Measurements from ENCODE around the gene XXYLT1.

GRCh38 chr3:195083659-195084058 lies 187.3 kb downstream of the XXYLT1 start:
- TF ChIP-seq, protein P1, sequence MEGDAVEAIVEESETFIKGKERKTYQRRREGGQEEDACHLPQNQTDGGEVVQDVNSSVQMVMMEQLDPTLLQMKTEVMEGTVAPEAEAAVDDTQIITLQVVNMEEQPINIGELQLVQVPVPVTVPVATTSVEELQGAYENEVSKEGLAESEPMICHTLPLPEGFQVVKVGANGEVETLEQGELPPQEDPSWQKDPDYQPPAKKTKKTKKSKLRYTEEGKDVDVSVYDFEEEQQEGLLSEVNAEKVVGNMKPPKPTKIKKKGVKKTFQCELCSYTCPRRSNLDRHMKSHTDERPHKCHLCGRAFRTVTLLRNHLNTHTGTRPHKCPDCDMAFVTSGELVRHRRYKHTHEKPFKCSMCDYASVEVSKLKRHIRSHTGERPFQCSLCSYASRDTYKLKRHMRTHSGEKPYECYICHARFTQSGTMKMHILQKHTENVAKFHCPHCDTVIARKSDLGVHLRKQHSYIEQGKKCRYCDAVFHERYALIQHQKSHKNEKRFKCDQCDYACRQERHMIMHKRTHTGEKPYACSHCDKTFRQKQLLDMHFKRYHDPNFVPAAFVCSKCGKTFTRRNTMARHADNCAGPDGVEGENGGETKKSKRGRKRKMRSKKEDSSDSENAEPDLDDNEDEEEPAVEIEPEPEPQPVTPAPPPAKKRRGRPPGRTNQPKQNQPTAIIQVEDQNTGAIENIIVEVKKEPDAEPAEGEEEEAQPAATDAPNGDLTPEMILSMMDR (IDR thresholded peaks at IDR 0.05), result no peak
- no peak for TF ChIP-seq E2F6 (IDR thresholded peaks at IDR 0.05; ENCODE audit: borderline replicate concordance, low read depth)

Data from A549 (cell line).